Heart left ventricle (tissue), 16 donors: ENCODE results near the gene ETF1. TPM values are rescaled to one million over a fixed set of nuclear protein-coding genes. Genes with fewer than 3 reads are reported as not detected.
A peak's percentile ranks its signal among the peaks of the same experiment; 100 is the strongest.

Experiments used
- ATAC-seq, 4 donors: fragments of 200-7000 bp; cut with Tn5 transposase; one replicate each; pipeline ENCODE4 v1.9.1; 2020 to 2022; ENCODE audit warnings: moderate library complexity in 4 of 4, mild to moderate bottlenecking in 3 of 4, moderate number of reproducible peaks in 1 of 4
- DNase-seq, 5 donors: peaks; one replicate each; pipeline ENCODE4 v3.0.0-alpha.2; 2020
- H3K27ac ChIP-seq, 12 donors: fragments of 200-600 bp; sonication (generic) in 4 of 12; one replicate each; pipeline versions ENCODE4 v1.5.0 to v1.8.0; 2016 to 2022; ENCODE audit warnings: mild to moderate bottlenecking in 2 of 12
- H3K27me3 ChIP-seq, 9 donors: fragments of 200-600 bp; sonication (generic) in 2 of 9; one replicate each; pipeline versions ENCODE4 v1.5.1 to v1.8.0; 2016 to 2022; ENCODE audit warnings: mild to moderate bottlenecking in 3 of 9
- H3K36me3 ChIP-seq, 9 donors: fragments of 200-600 bp; sonication (generic) in 2 of 9; one replicate each; pipeline versions ENCODE4 v1.5.0 to v1.8.0; 2018 to 2022; ENCODE audit warnings: mild to moderate bottlenecking in 2 of 9
- H3K4me1 ChIP-seq, 12 donors: fragments of 200-600 bp; sonication (generic) in 4 of 12; one replicate each; pipeline versions ENCODE4 v1.5.0 to v1.8.0; 2016 to 2022; ENCODE audit warnings: mild to moderate bottlenecking in 3 of 12
- H3K4me3 ChIP-seq, 12 donors: fragments of 200-600 bp; sonication (generic) in 4 of 12; one replicate each; pipeline versions ENCODE4 v1.5.0 to v1.8.0; 2017 to 2022; ENCODE audit warnings: mild to moderate bottlenecking in 9 of 12, moderate library complexity in 4 of 12
- H3K9me3 ChIP-seq, 12 donors: fragments of 200-600 bp; sonication (generic) in 4 of 12; one replicate each; pipeline versions ENCODE4 v1.5.0 to v1.8.0; 2016 to 2022; ENCODE audit warnings: mild to moderate bottlenecking in 1 of 12
- CTCF ChIP-seq, 12 donors: fragments of 200-600 bp; sonication (generic) in 4 of 12; IDR thresholded peaks; one replicate each; pipeline versions ENCODE4 v1.5.0 to v1.8.0; 2018 to 2022; ENCODE audit warnings: antibody characterized with exemption in 12 of 12, mild to moderate bottlenecking in 5 of 12
- POLR2A ChIP-seq, 2 donors: fragments of 450-650 bp; IDR thresholded peaks; one replicate each; pipeline ENCODE4 v1.6.1; 2017; ENCODE audit warnings: antibody characterized with exemption in 2 of 2, mild to moderate bottlenecking in 2 of 2, moderate library complexity in 2 of 2
- WGBS, 4 donors: extraction: QIAGEN DNeasy Blood & Tissue Kit in 2 of 4; methylation state at CpG; one replicate each; pipeline versions ENCODE4 v1.1.5 to v1.1.7; 2013 to 2018; 5-methylcytosine and 5-hydroxymethylcytosine counted together
- intact Hi-C, 10 donors: fragments of 100-400 bp; cut with DNase I; formaldehyde crosslinking; loops; one replicate each; pipeline versions ENCODE4 v1.11.1 to v1.14.2; 2022
- polyA plus RNA-seq, 2 donors: library from polyadenylated mRNA; stranded (reverse); fragments of 200-250 nt; gene quantifications; one replicate each; pipeline ENCODE4 v1.2.3, GENCODE V29; 2013
- total RNA-seq, 9 donors: library from RNA; depleted of rRNA in 2 of 9; stranded (reverse); fragments of >200 nt in 2 of 9; fragmentation: NEBNext Ultra II Directional in 3 of 9; extraction: Animal tissue kit (Norgen Biotek cat#: 25700) in 3 of 9; gene quantifications; one replicate each; pipeline versions ENCODE4 v1.1.0 to v1.2.4, GENCODE V29; 2016 to 2023
- donor health status: ischemic (EF 13 %, LVEDD 7.1; RV severe dilation, severe dysfunction).
- donor health status: healthy with polysubstance abuse.
- donor health status: DM: no; HTN: yes; CAD: no.
- donor health status: DM: no; HTN: no; CAD: no.
- donor health status: ischemic (EF 25% LVEDD 6.9; RV normal size, moderate dysfunction).
- donor health status: ischemic (EF 25% LVEDD 5.7; RV mildly dilated, moderate dysfunction).
- donor health status: healthy.
- donor health status: DM: yes; HTN: yes; CAD: no.
- donor health status: ischemic (EF 35%, LVEDD 5.7; RV mildly dilated, moderate dysfunction).
- donor health status: nonischemic (EF 11% LVEDD 7.7; RV severe dilation, severe dysfunction).
- donor health status: DM: yes; HTN: yes; CAD: no.
- donor health status: PGD.
- donor health status: ischemic (EF 29% LVEDD 5.4; RV normal size, mild dysfunction).
- donor health status: nonischemic (EF 23%, LVEDD 6.1; RV moderate dilation, normal function).

ETF1 gene
- total and polyA plus RNA-seq, 11 donors = 19.0 to 116 (median 81.8) TPM

DNA sequence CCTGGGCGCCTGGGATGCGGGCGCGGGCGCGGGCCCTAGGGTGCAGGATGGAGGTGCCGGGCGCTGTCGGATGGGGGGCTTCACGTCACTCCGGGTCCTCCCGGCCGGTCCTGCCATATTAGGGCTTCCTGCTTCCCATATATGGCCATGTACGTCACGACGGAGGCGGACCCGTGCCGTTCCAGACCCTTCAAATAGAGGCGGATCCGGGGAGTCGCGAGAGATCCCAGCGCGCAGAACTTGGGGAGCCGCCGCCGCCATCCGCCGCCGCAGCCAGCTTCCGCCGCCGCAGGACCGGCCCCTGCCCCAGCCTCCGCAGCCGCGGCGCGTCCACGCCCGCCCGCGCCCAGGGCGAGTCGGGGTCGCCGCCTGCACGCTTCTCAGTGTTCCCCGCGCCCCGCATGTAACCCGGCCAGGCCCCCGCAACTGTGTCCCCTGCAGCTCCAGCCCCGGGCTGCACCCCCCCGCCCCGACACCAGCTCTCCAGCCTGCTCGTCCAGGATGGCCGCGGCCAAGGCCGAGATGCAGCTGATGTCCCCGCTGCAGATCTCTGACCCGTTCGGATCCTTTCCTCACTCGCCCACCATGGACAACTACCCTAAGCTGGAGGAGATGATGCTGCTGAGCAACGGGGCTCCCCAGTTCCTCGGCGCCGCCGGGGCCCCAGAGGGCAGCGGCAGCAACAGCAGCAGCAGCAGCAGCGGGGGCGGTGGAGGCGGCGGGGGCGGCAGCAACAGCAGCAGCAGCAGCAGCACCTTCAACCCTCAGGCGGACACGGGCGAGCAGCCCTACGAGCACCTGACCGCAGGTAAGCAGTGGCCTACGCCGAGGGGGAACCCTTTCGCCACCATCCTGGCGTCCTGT, 77.5 kb downstream of the ETF1 start, which contains the start of gene EGR1:
Gene EGR1 (plus strand): TSS at position 219 of the 864 bp plus-strand sequence. CDS start 283 bp downstream, at position 502.
- WGBS, 4 donors = 0 to 1% (median 1%) methylated on average over 26 to 85 of the region's 85 CpGs
- Histone ChIP-seq H3K27me3 (no peaks in the 10 kb centered on the region), H3K4me3 (peak within 1 kb of the TSS; percentile 62 to 95 (median 86)), H3K9me3 (no peaks in the 10 kb centered on the region), H3K4me1 (peaks cover 0 to 55% (median 31%) of the 10 kb centered on the region in 12 donors), H3K36me3 (peaks cover 0 to 25% (median 16%) of the 10 kb centered on the region in 9 donors), H3K27ac (peak within 1 kb of the TSS; percentile 93 to 100 (median 98))
- peak; percentile 52 to 78 (median 67) for ATAC-seq
- peak; percentile 95 to 96 (median 96) for DNase-seq
- TF ChIP-seq POLR2A (IDR thresholded peaks at IDR 0.05) = peak in 1 of 2 donors; percentile 89
- peak in 1 of 12 donors; percentile 4 for TF ChIP-seq CTCF (IDR thresholded peaks at IDR 0.05)
- intact Hi-C loops = loop anchor here in 5 of 10 donors (2.0 to 5.0 kb wide), 4 partner anchors 25 to 77 kb away; partner anchors contain the start of gene ETF1 (in 4 of the 5)

DNA sequence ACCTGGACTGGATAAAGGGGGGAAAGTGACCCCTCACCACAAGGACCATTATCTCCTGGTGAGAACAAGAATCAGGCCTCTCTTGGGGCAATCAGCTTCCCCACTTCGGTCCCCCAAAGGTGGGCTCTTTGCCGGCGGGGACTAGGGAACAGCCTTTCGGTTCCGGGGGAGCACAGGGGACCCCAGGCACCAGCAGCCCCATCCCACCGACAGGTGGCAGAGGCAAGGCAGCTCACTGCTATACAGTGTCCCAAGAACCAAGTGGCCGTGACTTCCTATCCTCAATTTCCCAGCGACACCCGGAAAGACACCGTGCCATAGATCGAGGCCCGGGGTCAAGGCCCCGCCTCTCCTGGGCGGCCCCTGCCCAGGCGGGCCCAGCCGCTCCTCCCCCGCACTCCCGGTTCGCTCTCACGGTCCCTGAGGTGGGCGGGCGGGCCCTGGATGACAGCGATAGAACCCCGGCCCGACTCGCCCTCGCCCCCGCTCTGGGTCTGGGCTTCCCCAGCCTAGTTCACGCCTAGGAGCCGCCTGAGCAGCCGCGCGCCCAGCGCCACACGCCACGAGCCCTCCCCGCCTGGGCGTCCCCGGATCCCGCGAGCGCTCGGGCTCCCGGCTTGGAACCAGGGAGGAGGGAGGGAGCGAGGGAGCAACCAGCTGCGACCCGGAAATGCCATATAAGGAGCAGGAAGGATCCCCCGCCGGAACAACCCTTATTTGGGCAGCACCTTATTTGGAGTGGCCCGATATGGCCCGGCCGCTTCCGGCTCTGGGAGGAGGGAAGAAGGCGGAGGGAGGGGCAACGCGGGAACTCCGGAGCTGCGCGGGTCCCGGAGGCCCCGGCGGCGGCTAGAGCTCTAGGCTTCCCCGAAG, 78.4 kb downstream of the ETF1 start:
- peak; percentile 18 to 54 (median 32) for TF ChIP-seq CTCF (IDR thresholded peaks at IDR 0.05)
- TF ChIP-seq POLR2A (IDR thresholded peaks at IDR 0.05) = peak in 1 of 2 donors; percentile 35
- peak; percentile 84 to 91 (median 86) for ATAC-seq
- H3K4me3 ChIP-seq = peak overlapping the region; percentile 62 to 95 (median 86)
- H3K27me3 ChIP-seq = no peaks in the 10 kb centered on the region
- peak; percentile 97 for DNase-seq
- peak overlapping the region; percentile 93 to 100 (median 98) for H3K27ac ChIP-seq
- WGBS, 4 donors = 0 to 1% (median 1%) methylated on average over 23 to 64 of the region's 64 CpGs
- intact Hi-C loops = loop anchor here in 7 of 10 donors (1.0 to 5.0 kb wide), 8 partner anchors 26 to 78 kb away; partner anchors contain the start of gene ETF1 (in 5 of the 7)
- H3K36me3 ChIP-seq = peaks cover 0 to 25% (median 16%) of the 10 kb centered on the region in 9 donors
- H3K4me1 ChIP-seq = peaks cover 0 to 62% (median 32%) of the 10 kb centered on the region in 12 donors
- no peaks in the 10 kb centered on the region for H3K9me3 ChIP-seq

- no peaks in the 10 kb centered on the region for H3K27me3 ChIP-seq
- DNase-seq (peak; percentile 96 to 98 (median 97)), ATAC-seq (peak; percentile 77 to 84 (median 80))
- peak overlapping the region; percentile 62 to 95 (median 86) for H3K4me3 ChIP-seq
- peak overlapping the region; percentile 93 to 100 (median 98) for H3K27ac ChIP-seq
- H3K4me1 ChIP-seq = peaks cover 0 to 68% (median 37%) of the 10 kb centered on the region in 12 donors
- no peaks in the 10 kb centered on the region for H3K9me3 ChIP-seq
- intact Hi-C loops = loop anchor here in 7 of 10 donors (1.0 to 5.0 kb wide), 7 partner anchors 27 to 79 kb away; partner anchors contain the start of gene ETF1 (in 5 of the 7)
- peaks cover 0 to 25% (median 16%) of the 10 kb centered on the region in 9 donors for H3K36me3 ChIP-seq
- peak; percentile 85 to 99 (median 94) for TF ChIP-seq CTCF (IDR thresholded peaks at IDR 0.05)
- TF ChIP-seq POLR2A (IDR thresholded peaks at IDR 0.05) = peak in 1 of 2 donors; percentile 73
- 0 to 1% (median 0%) methylated on average over 27 to 34 of the region's 34 CpGs for WGBS, 4 donors
These were observed 79.0 kb downstream of the ETF1 start for GRCh38 chr5:138464008-138464387.
